Inflammatory macrophage treated with lipopolysaccharide for 4 hours (primary cell): ENCODE measurements around the gene GLI2.

Experiments
- DNase-seq: peaks from one replicate; pipeline ENCODE4 v3.0.0-alpha.2; 2020

The GLI2 gene

GRCh38 chr2:120771781-120772208 is 36.1 kb downstream of the GLI2 start:
- no peak for DNase-seq

GRCh38 chr2:120772261-120772660 is 36.6 kb downstream of the GLI2 start:
- no peak for DNase-seq

GRCh38 chr2:120773186-120773800 is 37.6 kb downstream of the GLI2 start:
- no peak for DNase-seq

- DNase-seq, result no peak
Measured at GRCh38 chr2:120774557-120775160, 39.0 kb downstream of the GLI2 start.

GRCh38 chr2:120775194-120775593 is 39.5 kb downstream of the GLI2 start:
- no peak for DNase-seq

- no peak for DNase-seq
Measured at GRCh38 chr2:120775801-120776589, 40.3 kb downstream of the GLI2 start.

- DNase-seq, result no peak
Measured at GRCh38 chr2:120776649-120777048, 41.0 kb downstream of the GLI2 start.

GRCh38 chr2:120777170-120777751 is 41.6 kb downstream of the GLI2 start:
- no peak for DNase-seq

- DNase-seq, result no peak
Measured at GRCh38 chr2:120777787-120778186, 42.1 kb downstream of the GLI2 start.

GRCh38 chr2:120778244-120778643 is 42.6 kb downstream of the GLI2 start:
- DNase-seq, result no peak

GRCh38 chr2:120779781-120780283 is 44.2 kb downstream of the GLI2 start:
- DNase-seq, result no peak

- DNase-seq, result no peak
Measured at GRCh38 chr2:120780402-120780801, 44.7 kb downstream of the GLI2 start.

GRCh38 chr2:120783371-120783791 is 47.7 kb downstream of the GLI2 start:
- DNase-seq, result no peak

- no peak for DNase-seq
Measured at GRCh38 chr2:120783969-120784372, 48.3 kb downstream of the GLI2 start.
